Stimulated activated memory B cell treated with anti-CD40 and anti-IgM and Interleukin-4, amounts not matched to agents 10 μg/mL and 1 μg/mL and 100 μg/mL, for 72 hours (primary cell): Measurements from ENCODE around the gene UCMA.
"Not testable (repeated sequence)": the region's sequence is repeated elsewhere in the genome, so short reads cannot be mapped to it uniquely, and the experiment has no call there.

Experiments
- ATAC-seq: fragments of 150-1000 bp; cut with Tn5 transposase; 2 replicates; pipeline ENCODE4 v1.10.0; 2021
- H3K27ac Mint-ChIP-seq: one replicate; pipeline ENCODE4 v1.8.0; 2022; ENCODE audit warnings: mild to moderate bottlenecking, mixed read lengths
- H3K27me3 Mint-ChIP-seq: one replicate; pipeline ENCODE4 v1.8.0; 2022; ENCODE audit warnings: mixed read lengths
- H3K36me3 Mint-ChIP-seq: one replicate; pipeline ENCODE4 v1.8.0; 2022; ENCODE audit warnings: mixed read lengths
- H3K4me1 Mint-ChIP-seq: one replicate; pipeline ENCODE4 v1.8.0; 2022; ENCODE audit warnings: mixed read lengths
- H3K4me3 Mint-ChIP-seq: one replicate; pipeline ENCODE4 v1.8.0; 2022; ENCODE audit warnings: mild to moderate bottlenecking, moderate library complexity, mixed read lengths
- H3K9me3 Mint-ChIP-seq: one replicate; pipeline ENCODE4 v1.8.0; 2022; ENCODE audit warnings: mixed read lengths

UCMA gene

GRCh38 chr10:13242260-13242659 is 8.1 kb upstream of the UCMA start:
- not testable (repeated sequence) for H3K36me3 Mint-ChIP-seq, H3K27me3 Mint-ChIP-seq, H3K4me3 Mint-ChIP-seq, H3K9me3 Mint-ChIP-seq, H3K27ac Mint-ChIP-seq, H3K4me1 Mint-ChIP-seq, ATAC-seq

GRCh38 chr10:13241613-13242012 is 7.4 kb upstream of the UCMA start:
- no peaks in the 10 kb centered on the region for H3K4me1 Mint-ChIP-seq
- H3K9me3 Mint-ChIP-seq, result no peaks in the 10 kb centered on the region
- H3K27ac Mint-ChIP-seq, result no peak overlapping the region
- no peak for ATAC-seq
- no peaks in the 10 kb centered on the region for H3K36me3 Mint-ChIP-seq
- H3K4me3 Mint-ChIP-seq, result no peak overlapping the region
- no peaks in the 10 kb centered on the region for H3K27me3 Mint-ChIP-seq

- no peak overlapping the region for H3K27ac Mint-ChIP-seq
- no peaks in the 10 kb centered on the region for H3K27me3 Mint-ChIP-seq
- no peaks in the 10 kb centered on the region for H3K9me3 Mint-ChIP-seq
- no peak overlapping the region for H3K4me3 Mint-ChIP-seq
- no peak for ATAC-seq
- H3K36me3 Mint-ChIP-seq, result no peaks in the 10 kb centered on the region
- no peaks in the 10 kb centered on the region for H3K4me1 Mint-ChIP-seq
These were observed 5.7 kb upstream of the UCMA start for GRCh38 chr10:13239923-13240322.

- no peak overlapping the region for H3K27ac Mint-ChIP-seq
- H3K4me3 Mint-ChIP-seq, result no peak overlapping the region
These were observed 4.3 kb upstream of the UCMA start for GRCh38 chr10:13238271-13239077.

DNA sequence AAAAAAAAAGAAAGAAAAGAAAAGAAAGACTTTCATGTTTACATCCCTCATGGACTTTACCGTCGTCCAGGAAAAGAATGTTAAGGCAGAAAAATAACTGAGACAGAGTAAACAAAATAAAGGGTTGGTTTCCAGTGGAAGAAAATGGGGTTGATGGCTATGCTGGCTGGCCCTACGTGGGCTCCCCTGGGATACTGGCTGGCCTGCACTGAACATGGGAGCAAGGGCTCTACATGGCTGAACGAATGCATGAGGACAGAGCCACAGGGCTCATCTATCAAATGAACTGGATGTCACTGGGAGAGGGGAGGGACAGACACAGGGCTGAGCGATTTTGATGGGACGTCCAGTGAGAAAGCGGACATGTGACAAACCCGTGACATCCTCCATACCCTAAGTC is 2.5 kb upstream of the UCMA start:
- Mint-ChIP-seq H3K27ac (no peak overlapping the region), H3K4me3 (no peak overlapping the region), H3K9me3 (no peaks in the 10 kb centered on the region), H3K36me3 (no peaks in the 10 kb centered on the region), H3K27me3 (peaks cover 21% of the 10 kb centered on the region), H3K4me1 (no peaks in the 10 kb centered on the region)
- no peak for ATAC-seq

More at GRCh38 chr10:13238271-13239077, 4.3 kb upstream of the UCMA start:
- ATAC-seq, result peak; percentile 17
- Mint-ChIP-seq H3K36me3 (no peaks in the 10 kb centered on the region), H3K27me3 (peaks cover 13% of the 10 kb centered on the region), H3K9me3 (no peaks in the 10 kb centered on the region), H3K4me1 (no peaks in the 10 kb centered on the region)

- H3K27ac Mint-ChIP-seq, H3K9me3 Mint-ChIP-seq, ATAC-seq, H3K4me1 Mint-ChIP-seq, H3K36me3 Mint-ChIP-seq, H3K4me3 Mint-ChIP-seq: not testable (repeated sequence)
- H3K27me3 Mint-ChIP-seq, result peaks cover 21% of the 10 kb centered on the region
These were observed 562 bp upstream of the UCMA start for GRCh38 chr10:13234736-13235135.

DNA sequence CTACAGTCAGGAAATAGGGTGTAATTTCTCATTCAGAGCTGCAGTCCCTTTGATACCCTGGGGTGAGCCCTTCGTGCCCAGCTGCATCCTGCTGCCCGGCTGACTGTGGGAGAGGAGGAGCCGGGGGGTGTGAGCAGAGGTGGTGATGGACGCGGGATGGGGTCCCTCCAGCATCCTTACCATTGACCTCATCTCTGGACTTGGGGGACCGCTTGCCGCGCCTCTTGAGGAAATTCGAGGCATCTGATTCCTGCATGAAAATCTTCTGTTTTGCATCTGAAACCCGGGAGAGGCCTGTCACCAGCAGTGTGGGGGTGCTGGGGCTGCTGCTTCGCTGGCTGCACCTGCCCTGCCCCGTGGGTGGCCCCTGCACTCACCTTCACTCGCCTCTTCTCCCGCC is 816 bp downstream of the UCMA start:
- no peak overlapping the region for H3K4me3 Mint-ChIP-seq
- no peaks in the 10 kb centered on the region for H3K36me3 Mint-ChIP-seq
- H3K27me3 Mint-ChIP-seq, result peaks cover 21% of the 10 kb centered on the region
- ATAC-seq, result no peak
- H3K4me1 Mint-ChIP-seq, result no peaks in the 10 kb centered on the region
- no peaks in the 10 kb centered on the region for H3K9me3 Mint-ChIP-seq
- no peak overlapping the region for H3K27ac Mint-ChIP-seq

GRCh38 chr10:13231808-13232207 is 2.4 kb downstream of the UCMA start:
- no peak for ATAC-seq
- H3K4me1 Mint-ChIP-seq, result no peaks in the 10 kb centered on the region
- no peak overlapping the region for H3K27ac Mint-ChIP-seq
- no peaks in the 10 kb centered on the region for H3K36me3 Mint-ChIP-seq
- peaks cover 21% of the 10 kb centered on the region for H3K27me3 Mint-ChIP-seq
- H3K9me3 Mint-ChIP-seq, result no peaks in the 10 kb centered on the region
- no peak overlapping the region for H3K4me3 Mint-ChIP-seq

DNA sequence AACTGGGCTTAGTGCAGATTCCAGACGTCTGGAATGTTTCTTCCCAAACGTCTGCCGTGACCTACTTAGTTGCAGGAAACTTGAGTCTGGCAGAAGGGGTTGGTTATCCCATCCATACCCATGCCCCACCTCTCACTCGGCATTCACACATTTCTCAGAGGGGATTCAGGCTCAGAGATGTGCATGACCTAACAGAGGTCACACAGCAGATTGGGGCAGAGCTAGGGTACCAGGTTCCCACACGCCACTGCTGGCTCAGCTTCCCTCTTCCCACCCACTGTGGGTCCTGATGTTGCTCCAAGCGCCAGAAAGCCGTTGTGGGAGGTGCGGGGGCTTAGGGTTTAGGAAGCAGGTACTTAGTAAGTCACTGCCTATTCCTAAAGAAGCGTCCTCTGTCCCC is 3.0 kb downstream of the UCMA start:
- no peak overlapping the region for H3K4me3 Mint-ChIP-seq
- no peaks in the 10 kb centered on the region for H3K36me3 Mint-ChIP-seq
- ATAC-seq, result no peak
- H3K27me3 Mint-ChIP-seq, result peaks cover 21% of the 10 kb centered on the region
- no peaks in the 10 kb centered on the region for H3K9me3 Mint-ChIP-seq
- no peaks in the 10 kb centered on the region for H3K4me1 Mint-ChIP-seq
- H3K27ac Mint-ChIP-seq, result no peak overlapping the region

DNA sequence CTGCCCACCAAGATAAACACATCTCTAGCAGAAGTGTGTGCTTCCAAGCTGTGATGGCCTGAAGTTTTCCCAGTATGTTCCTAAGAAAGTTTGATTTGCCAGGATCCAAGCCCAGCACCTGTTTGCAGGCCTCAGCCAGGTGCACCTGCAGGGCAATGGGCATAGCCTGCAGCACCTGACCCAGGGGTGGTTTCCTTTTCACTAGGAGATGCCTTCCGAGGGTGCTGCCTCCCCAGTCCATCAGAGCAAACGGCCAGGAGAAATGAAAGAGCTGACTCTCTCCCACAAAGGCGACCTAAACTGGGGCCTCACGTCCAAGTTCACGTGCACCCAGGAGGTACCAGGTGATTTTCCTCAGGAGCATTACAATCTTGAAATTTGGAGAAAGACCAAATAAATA is 7.1 kb downstream of the UCMA start:
- no peaks in the 10 kb centered on the region for H3K9me3 Mint-ChIP-seq
- no peak overlapping the region for H3K27ac Mint-ChIP-seq
- H3K4me3 Mint-ChIP-seq, result no peak overlapping the region
- ATAC-seq, result no peak
- no peaks in the 10 kb centered on the region for H3K27me3 Mint-ChIP-seq
- no peaks in the 10 kb centered on the region for H3K36me3 Mint-ChIP-seq
- no peaks in the 10 kb centered on the region for H3K4me1 Mint-ChIP-seq

- no peak overlapping the region for H3K4me3 Mint-ChIP-seq
- H3K27ac Mint-ChIP-seq, result no peak overlapping the region
- H3K9me3 Mint-ChIP-seq, result no peaks in the 10 kb centered on the region
These were observed 8.6 kb downstream of the UCMA start for GRCh38 chr10:13225601-13226000.

GRCh38 chr10:13224210-13224995 is 9.8 kb downstream of the UCMA start:
- H3K27me3 Mint-ChIP-seq, result no peaks in the 10 kb centered on the region
- ATAC-seq, result no peak
- no peak overlapping the region for H3K27ac Mint-ChIP-seq
- H3K4me1 Mint-ChIP-seq, result no peaks in the 10 kb centered on the region
- H3K4me3 Mint-ChIP-seq, result no peak overlapping the region
- no peaks in the 10 kb centered on the region for H3K36me3 Mint-ChIP-seq
- no peaks in the 10 kb centered on the region for H3K9me3 Mint-ChIP-seq

More at GRCh38 chr10:13225601-13226000, 8.6 kb downstream of the UCMA start:
- ATAC-seq, result no peak
- no peaks in the 10 kb centered on the region for H3K27me3 Mint-ChIP-seq
- no peaks in the 10 kb centered on the region for H3K36me3 Mint-ChIP-seq
- no peaks in the 10 kb centered on the region for H3K4me1 Mint-ChIP-seq

DNA sequence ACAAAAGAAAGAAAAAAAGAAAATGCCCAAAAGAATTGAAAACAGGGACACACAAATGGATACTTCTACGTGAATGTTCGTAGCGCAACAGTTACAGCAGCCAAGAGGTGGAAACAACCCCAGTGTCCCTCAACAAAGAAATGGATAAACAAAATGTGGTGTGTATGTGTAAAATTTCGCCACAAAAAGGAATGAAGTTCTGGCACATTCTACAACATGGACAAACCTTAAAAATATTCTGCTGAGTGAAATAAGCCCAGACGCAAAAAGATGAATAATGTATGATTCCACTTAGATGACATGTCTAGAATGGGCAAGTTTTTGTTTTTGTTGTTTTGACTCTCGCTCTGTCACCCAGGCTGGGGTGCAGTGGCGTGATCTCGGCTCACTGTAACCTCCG is 10.9 kb downstream of the UCMA start:
- no peaks in the 10 kb centered on the region for H3K27me3 Mint-ChIP-seq

DNA sequence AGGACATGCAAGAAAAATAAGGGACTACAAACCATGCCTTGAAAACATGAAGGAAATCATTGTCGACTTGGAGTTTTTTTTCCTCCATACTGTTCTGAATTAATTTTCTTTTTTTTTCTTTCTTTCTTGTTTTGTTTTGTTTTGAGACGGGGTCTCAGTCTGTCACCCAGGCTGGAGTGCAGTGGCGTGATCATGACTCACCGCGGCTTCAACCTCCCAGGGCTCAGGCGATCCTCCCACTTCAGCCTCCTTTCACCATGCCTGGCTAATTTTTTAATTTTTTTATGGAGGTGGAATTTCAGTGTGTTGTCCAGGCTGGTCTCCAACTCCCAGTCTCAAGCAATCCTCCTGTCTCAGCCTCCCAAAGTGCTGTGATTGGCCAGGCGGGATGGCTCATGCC is 11.6 kb downstream of the UCMA start:
- Mint-ChIP-seq H3K36me3 (no peaks in the 10 kb centered on the region), H3K9me3 (no peaks in the 10 kb centered on the region), H3K4me1 (no peaks in the 10 kb centered on the region), H3K27me3 (no peaks in the 10 kb centered on the region), H3K4me3 (no peak overlapping the region), H3K27ac (no peak overlapping the region)
- ATAC-seq, result no peak

More for the DNA sequence above, 10.9 kb downstream of the UCMA start:
- Mint-ChIP-seq H3K36me3 (no peaks in the 10 kb centered on the region), H3K4me1 (no peaks in the 10 kb centered on the region), H3K9me3 (no peaks in the 10 kb centered on the region), H3K27ac (no peak overlapping the region), H3K4me3 (no peak overlapping the region)
- ATAC-seq, result no peak

DNA sequence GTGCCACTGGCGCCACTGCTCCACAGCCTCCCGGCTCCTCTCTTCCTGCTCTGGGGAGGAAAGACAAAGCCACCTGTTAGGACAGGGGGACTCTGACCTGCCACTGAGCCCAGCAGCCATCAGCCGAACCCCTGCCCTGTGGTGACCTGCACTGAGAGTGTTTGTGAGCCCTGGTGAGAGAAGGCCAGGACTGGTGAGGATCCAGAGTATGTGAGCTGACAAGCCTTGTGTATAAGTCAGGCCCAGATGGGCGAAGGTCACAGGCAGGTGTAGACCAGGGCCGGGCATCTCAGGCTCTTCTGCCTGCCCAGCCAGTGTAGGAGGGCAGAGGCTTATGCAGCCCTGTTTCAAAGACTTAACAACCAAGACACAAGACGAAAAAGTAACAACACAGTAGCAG is 12.0 kb downstream of the UCMA start:
- Mint-ChIP-seq H3K36me3 (no peaks in the 10 kb centered on the region), H3K9me3 (no peaks in the 10 kb centered on the region), H3K4me3 (no peak overlapping the region), H3K27me3 (no peaks in the 10 kb centered on the region), H3K4me1 (no peaks in the 10 kb centered on the region), H3K27ac (no peak overlapping the region)
- ATAC-seq, result peak; percentile 13

DNA sequence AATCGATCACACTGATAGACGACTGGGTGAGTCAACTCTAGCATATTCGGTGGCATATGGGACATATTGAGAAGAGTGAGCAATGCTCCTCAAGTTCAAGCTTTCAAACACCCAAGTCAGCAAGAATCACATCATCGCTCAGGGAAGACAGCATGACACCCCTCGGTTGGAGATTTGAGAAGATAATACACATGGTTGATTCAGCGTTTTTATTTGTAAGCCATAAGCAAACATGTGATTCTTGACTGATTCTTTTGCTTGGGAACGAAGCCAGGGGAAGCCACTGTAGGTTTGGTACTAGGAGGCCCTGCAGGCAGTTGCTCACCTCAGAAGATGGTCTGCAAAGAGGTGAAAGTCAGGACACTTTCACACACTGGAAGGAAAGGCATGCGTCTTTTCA is 12.6 kb downstream of the UCMA start:
- no peaks in the 10 kb centered on the region for H3K9me3 Mint-ChIP-seq
- H3K27me3 Mint-ChIP-seq, result no peaks in the 10 kb centered on the region
- no peak overlapping the region for H3K27ac Mint-ChIP-seq
- no peaks in the 10 kb centered on the region for H3K36me3 Mint-ChIP-seq
- ATAC-seq, result no peak
- H3K4me3 Mint-ChIP-seq, result no peak overlapping the region
- H3K4me1 Mint-ChIP-seq, result no peaks in the 10 kb centered on the region
